DMS53 (cell line): ENCODE results near the gene BHMT2.

Experiments used
- DNase-seq: peaks from one replicate; lab custom pipeline; 2025; lab: John Stamatoyannopoulos, UW

Gene BHMT2

GRCh38 chr5:79120221-79120620, 50.7 kb downstream of the BHMT2 start:
- DNase-seq: no peak

DNA sequence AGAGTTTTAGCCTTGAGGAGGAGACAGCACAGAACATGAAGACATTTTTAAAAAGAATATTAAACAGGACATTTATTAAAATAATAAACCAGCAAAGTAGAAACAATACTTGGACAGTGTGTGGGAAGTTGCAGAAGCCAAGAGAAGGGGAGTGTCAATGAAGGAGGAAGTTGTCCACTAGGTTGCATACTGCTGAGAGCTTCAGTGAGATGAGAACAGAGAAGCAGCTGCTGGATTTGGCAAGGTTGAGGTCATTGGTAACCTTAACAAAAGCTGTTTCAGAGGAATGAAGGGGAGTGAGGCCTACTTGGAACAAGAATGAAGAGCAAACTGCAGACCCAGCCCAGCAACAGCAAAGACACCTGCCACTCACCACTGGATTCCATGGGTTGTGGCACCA, 53.4 kb downstream of the BHMT2 start:
- peak; percentile 8 for DNase-seq

DNA sequence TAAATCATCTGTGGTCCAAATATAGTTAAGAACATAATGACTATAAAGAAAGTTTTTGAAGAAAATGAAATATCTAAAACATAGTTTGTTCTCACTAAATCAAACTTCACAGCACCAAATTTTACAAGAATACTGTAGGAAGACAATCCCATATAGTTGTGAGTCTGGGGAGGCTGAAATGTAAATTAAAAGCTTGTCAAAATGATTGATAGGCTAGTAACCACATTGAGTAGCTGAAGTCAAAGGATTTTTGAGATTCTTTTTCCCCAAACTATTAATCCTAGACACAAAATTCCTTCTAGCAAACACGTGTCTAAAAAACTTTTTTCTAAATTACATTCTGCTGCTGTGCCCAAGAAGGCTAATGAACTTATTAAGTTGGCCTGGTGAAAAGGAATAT, 55.0 kb downstream of the BHMT2 start:
- no peak for DNase-seq

GRCh38 chr5:79130781-79131180, 61.2 kb downstream of the BHMT2 start:
- DNase-seq: no peak

DNA sequence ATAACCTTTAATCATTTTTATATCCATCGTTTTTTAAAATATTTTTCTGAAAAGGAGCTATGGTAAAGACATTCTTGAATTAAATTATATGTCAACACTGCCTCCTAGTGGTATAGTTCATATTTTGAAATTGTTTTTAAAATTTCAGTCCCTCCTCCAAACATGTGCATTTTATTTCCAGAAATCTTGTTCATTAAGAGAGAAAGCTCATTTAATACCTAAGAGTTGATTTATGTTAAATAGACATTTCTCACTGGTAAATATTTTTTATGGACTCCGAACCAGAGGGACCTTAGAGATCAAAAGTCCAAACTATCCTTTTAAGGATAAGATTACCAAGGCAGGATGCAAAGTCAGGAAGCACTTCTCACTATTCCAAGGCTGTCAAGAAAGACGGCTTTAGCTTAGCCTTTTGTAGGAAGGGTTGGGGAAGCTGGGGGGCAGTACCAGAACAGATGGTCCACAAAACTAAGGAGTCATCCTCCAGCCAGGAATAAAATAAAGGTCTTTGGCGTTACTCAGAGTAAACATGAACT, 63.6 kb downstream of the BHMT2 start:
- peak; percentile 78 for DNase-seq

GRCh38 chr5:79133657-79134451, 64.3 kb downstream of the BHMT2 start:
- peak; percentile 83 for DNase-seq

GRCh38 chr5:79135790-79136553, 66.4 kb downstream of the BHMT2 start:
- no peak for DNase-seq

GRCh38 chr5:79136618-79137017, 67.1 kb downstream of the BHMT2 start:
- DNase-seq: no peak
